ENCODE data around the gene FANCL.
"Not testable (repeated sequence)": the region's sequence is repeated elsewhere in the genome, so short reads cannot be mapped to it uniquely, and the experiment has no call there.

The FANCL gene

DNA sequence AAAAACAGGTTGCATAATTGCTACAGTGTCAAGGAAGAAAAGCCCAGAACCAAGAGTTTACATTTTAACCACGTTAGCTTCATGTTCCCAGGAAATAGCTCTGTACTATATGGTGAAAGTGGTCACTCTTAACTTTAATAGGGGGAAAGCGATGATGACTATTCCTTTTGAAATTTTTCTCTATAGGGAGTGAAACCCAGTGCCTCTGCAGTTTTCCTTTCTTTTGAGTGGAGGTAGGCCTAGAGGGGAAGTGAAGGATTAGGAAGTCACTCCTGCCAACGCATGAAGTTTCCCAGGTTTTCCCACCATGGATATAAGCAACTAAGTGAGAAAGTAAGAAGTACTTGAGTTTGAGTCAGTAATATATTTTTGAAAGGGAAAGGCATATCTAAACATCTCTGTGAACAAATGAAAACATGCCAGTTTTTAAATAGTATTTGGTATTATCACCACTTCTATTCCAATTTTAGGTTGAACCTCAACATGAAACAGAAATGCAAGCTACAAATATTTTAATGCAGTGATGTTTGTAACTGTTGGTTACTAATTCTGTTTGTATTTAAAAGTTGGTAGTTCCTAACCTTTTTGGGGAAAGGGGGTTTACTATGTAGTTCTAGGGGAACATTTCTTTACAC is 102.6 kb downstream of the FANCL start:
- DNase-seq, result no peak

DNA sequence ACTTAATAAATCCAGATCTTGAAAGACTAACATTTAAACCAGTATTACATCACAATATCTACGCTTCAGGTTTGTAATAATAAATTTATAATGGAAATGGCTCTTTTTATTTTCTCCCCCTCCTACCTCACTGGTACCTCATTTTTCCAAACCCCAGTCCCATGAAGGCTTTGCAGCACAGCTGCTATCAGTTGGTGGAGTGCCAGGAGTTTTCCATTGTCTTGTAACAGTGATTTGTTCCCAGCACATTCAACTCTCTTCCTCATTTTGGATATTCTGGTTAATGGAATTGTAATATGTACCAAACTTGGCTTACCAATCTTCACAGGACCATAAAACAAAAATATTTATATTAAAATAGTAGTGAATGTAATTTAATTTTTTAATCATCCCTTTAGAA is 103.3 kb downstream of the FANCL start:
- DNase-seq, result no peak

DNA sequence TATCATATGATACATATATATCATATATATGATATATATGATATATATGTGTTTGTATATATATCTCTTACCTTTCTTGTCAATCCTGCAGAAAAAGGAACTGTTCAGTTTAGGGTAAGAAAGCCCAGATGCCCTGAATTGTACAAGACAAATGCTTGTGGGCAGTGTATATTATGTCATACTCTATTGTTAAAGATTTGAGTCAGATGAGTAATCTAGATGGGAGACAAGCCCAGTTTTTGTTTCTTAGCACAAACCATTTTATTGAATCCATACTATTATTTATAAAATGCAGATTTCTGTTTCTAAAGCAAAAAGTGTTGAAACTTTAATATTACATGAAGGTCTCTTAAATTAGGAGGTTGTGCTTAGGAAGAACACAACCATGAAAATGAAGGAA is 103.9 kb downstream of the FANCL start:
- peak; percentile 50 for DNase-seq

DNA sequence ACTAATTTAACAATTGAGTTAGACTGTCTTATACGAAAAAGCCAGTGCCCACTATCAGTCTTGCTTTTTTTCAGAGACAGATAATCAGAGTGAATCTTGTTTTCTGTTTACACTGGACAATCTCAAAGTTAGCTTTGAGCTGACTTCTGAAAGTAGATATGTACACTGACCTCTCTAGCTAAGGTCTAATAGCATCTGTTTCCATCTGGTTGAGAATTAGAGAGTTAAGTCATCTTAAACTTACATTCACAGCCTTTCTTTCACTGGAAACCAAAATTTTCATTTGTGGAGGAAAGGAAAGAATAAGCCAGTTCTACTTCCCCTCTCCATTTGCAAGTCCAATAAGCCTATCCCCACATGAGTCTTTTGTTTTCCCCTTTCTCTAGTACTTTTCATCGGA is 105.3 kb downstream of the FANCL start:
- DNase-seq, result no peak

DNA sequence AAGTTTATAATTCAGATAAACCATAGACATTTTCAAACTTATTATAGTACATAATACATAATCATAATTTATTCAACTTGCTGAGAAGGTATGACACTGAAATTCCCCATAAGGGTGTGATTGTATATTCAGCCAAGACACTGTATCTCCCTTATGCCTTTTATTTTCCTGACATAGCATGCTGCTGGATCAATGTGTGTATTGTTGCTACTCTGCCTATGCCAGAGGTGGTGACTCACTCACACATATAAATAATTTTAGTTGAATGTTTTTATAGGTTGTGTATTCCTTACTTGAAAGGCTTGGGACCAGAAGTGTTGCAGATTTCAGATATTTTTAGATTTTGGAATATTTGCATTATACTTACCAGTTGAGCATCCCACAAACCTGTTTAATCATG is 107.7 kb downstream of the FANCL start:
- DNase-seq, result no peak

DNA sequence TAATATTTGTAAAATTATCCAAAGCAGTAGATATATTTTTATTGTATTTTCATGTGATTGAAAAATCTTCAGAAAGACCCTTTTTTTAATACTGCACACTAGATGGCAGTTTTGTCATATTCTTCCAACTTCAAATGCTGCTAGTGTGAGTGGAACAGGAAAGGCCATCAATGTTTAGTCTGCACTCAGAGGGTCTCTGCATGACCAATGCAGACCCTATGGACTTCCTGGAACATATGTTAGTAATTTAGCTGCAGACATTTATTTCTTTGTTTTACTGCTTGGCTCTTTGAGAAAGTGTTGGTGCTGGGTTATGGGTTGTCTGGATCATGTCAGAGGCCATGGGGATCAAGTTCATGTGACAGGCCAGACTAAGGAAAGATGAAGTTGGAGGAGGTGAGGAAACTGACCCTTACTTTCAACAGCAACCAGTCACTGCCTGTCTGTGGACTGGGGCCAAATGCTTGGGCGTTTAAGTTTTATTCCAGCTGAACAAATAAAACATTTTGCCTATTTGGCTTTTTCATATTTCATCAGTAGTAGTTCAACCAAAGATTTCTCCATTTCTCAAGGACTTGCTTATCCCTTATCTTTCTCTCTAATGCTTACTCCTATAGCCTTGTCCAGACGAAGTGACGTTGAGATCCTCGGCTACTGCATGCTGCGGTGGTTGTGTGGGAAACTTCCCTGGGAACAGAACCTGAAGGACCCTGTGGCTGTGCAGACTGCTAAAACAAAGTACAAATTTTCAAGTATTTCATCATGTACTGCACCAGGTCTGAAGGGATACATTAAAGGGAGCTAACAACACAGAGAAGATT is 109.7 kb downstream of the FANCL start:
- no peak for DNase-seq

DNA sequence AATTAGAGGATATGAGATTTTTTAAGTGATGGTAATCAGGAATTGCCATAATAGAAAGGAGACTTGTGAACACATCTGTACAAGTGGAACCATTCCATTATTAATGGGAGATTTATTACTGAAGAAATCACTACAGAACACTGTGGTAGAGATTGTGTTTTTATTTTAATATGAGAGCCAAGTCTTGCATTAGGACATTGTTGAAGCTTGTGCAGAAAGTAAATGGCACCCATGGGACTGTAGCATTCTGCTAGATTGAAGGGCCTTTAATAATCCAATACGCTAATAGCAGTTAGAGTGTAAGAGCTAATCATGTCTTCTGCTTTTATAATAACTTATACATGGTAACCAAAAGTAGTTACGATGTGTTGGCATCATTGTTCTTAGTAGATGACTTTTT is 110.9 kb downstream of the FANCL start:
- no peak for DNase-seq

DNA sequence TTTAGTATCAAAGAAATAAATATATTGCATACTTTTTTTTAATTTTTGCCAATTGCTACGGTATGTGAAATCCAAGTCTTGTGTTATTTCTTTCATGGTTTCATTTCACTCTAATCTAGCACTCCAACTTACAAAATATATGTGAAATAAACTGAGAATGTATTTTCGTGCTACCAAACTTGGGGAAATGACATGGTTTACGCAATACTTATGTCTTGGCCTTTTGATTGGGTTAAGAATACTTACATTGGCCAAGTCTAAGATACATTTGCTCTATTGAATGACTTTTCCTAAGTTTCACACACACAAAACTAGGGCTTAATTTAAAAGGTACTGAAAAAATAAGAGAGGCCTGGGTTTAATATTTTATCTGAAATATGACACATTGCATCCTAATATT is 114.0 kb downstream of the FANCL start:
- DNase-seq, result no peak

DNA sequence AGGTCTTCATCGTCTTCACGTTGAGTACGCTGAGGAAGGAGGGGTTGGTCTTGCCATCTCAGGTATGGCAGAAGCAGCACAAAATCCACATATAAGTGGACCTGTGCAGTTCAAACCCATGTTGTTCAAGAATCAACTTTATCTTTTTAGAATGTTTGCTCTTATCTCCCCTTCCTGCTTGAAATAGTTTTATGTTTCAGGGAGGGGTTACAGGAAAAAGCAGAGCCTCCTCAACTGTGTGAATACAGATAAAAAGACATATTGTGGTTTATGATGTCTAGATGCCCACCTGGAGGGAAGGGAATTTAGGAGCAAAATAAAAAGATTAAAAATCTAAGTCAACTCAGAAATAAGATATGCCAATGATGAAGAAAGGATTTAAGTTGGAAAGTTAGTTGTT is 118.6 kb downstream of the FANCL start:
- DNase-seq, result no peak

DNA sequence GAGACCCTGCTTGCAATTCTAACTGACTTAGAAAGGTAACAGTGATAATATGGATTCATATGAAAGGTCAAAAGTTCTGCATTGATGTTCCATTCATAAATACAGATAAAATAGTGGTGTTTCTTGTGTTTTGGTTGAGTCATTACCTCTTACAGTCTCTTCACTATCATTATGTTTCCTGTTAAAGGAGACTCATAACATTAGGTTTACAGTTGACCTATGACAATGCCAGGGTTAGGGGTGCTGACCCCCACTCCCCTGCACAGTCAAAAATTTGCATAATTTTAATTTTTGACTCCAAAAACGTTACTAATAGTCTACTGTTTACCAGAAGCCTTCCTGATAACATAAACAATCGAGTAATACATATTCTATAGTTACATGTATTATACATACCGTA is 119.1 kb downstream of the FANCL start:
- no peak for DNase-seq

DNA sequence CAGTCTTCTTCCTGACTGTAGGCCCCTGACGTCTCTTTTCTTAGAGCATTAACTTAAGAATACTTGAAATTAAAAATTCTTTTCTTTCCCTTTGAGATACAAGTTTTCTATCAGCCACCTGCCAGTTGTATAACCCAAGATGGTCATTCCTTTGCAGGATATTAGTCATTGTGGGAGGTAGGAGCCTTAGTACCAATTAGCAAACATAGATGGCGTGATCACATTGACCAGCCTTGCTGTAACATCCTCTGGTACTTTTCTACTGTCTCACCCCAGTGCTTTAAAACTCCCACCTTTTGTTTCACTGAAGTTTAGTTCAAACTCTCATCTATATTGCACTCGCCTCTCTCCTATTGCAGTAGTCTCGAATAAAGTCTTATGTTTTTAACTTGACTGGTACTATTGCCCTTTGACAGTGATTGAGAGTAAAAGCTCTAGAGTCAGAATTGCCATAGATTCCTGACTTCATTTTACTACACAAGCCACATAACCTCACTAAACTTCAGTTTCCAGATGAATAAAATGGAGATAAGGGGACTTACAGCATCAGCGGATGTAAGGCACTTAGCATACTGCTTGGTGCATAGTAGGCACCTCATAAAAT is 120.4 kb downstream of the FANCL start:
- DNase-seq, result no peak

DNA sequence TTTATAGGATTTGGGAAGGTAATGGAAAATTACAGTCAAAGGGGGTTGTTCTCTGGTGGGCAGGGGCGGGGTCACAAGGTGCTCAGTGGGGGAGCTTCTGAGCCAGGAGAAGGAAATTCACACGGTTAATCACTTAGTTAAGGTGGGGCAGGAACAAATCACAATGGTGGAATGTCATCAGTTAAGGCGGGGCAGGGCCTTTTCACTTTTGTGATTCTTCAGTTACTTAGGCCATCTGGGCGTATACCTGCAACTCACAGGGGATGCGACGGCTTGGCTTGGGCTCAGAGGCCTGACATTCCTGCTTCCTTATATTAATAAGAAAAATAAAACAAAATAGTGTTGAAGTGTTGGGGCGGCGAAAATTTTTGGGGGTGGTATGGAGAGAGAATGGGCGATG is 127.6 kb downstream of the FANCL start:
- DNase-seq, result not testable (repeated sequence)

DNA sequence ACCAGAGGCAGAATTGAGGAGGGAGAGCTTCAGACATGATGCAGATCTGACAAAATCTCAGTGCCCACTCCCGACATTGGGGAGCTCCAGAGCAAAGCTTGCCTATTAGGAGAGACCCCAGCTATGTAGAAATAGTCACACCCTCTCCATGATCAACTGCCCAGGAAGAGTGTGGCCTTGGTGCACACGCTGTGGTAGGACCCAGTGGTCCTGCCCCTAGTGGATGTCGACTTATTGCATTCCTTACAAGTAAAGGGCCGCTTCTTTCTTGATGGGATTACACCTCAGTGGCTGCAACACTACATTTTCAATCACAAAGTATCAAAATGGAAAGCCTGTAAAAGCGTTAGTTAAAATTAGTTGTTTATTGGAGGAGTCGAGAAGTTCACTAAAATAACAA is 130.4 kb downstream of the FANCL start:
- DNase-seq, result no peak

DNA sequence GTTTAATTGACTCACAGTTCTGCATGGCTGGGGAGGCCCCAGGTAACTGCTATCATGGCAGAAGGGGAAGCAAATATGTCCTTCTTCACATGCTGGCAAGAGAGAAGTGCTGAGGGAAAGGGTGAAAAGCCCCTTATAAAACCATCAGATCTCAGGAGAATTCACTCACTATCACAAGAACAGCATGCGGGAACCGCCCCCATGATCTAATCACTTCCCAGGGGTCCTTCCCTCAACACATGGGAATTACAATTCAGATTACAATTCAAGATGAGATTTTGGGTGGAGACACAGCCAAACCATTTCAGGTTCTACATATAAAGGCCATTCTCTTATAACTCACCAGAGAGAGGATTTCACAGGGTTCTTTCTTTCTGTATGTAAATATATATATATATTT is 131.6 kb downstream of the FANCL start:
- no peak for DNase-seq
